Pancreas (tissue), 10 donors: ENCODE results near the gene FTCD. TPM values are rescaled to one million over a fixed set of nuclear protein-coding genes. Genes with fewer than 3 reads are reported as not detected.
A peak's percentile ranks its signal among the peaks of the same experiment; 100 is the strongest.

ENCODE experiments used
- ATAC-seq, 4 donors: fragments of 200-7000 bp; cut with Tn5 transposase; one replicate each; pipeline versions ENCODE4 v1.8.0 to v1.9.1; 2020; ENCODE audit warnings: mild to moderate bottlenecking in 4 of 4, moderate library complexity in 4 of 4
- DNase-seq, 6 donors: peaks; one replicate each; pipeline ENCODE4 v3.0.0-alpha.2; 2020
- FAIRE-seq: peaks from 2 replicates; lab custom pipeline; 2012; peaks lifted over from hg19 to GRCh38; lab: Jason Lieb, UNC
- H3K27ac ChIP-seq, 4 donors: fragments of 200-600 bp; sonication (generic); 1 replicate in 3 of 4; 2 replicates in 1 of 4; pipeline versions ENCODE4 v1.5.0 to v1.8.0; 2020
- H3K27me3 ChIP-seq, 4 donors: fragments of 200-600 bp; one replicate each; pipeline ENCODE4 v1.8.0; 2021
- H3K36me3 ChIP-seq, 3 donors: fragments of 200-600 bp; sonication (generic) in 1 of 3; one replicate each; pipeline versions ENCODE4 v1.5.0 to v1.8.0; 2020 to 2021
- H3K4me1 ChIP-seq, 3 donors: fragments of 200-600 bp; one replicate each; pipeline ENCODE4 v1.8.0; 2021
- H3K4me3 ChIP-seq, 4 donors: fragments of 200-600 bp; sonication (generic) in 2 of 4; one replicate each; pipeline versions ENCODE4 v1.5.0 to v1.8.0; 2020 to 2021
- H3K9me3 ChIP-seq, 4 donors: fragments of 200-600 bp; one replicate each; pipeline ENCODE4 v1.8.0; 2021
- CTCF ChIP-seq, 4 donors: fragments of 200-600 bp; sonication (generic) in 3 of 4; IDR thresholded peaks; one replicate each; pipeline versions ENCODE4 v1.5.0 to v1.8.0; 2021; ENCODE audit warnings: antibody characterized with exemption in 4 of 4
- WGBS, 2 donors: extraction: QIAGEN DNeasy Blood & Tissue Kit; methylation state at CpG; one replicate each; pipeline ENCODE4 v1.1.7; 2013; 5-methylcytosine and 5-hydroxymethylcytosine counted together
- intact Hi-C, 3 donors: fragments of 100-400 bp; cut with DNase I; formaldehyde crosslinking; loops; one replicate each; pipeline versions ENCODE4 v1.11.1 to v1.14.2; 2022
- polyA plus RNA-seq, 2 donors: library from polyadenylated mRNA; stranded (reverse); fragments of 200-250 nt; gene quantifications; one replicate each; pipeline ENCODE4 v1.2.3, GENCODE V29; 2013
- total RNA-seq, 6 donors: library from RNA; stranded (reverse); fragmentation: NEBNext Ultra II Directional in 4 of 6; extraction: Animal tissue kit (Norgen Biotek cat#: 25700) in 4 of 6; gene quantifications; one replicate each; pipeline versions ENCODE4 v1.2.1 to v1.2.4, GENCODE V29; 2021 to 2023
- donor health status: healthy with polysubstance abuse.
- donor health status: DM: no; HTN: no; CAD: no; lungs with moderate emphysema.
- donor health status: DM: no; HTN: no; CAD: no.
- donor health status: control.
- donor health status: control.
- donor health status: Bipolar disorder and iron deficiency.
- donor health status: DM: yes; HTN: yes; CAD: no.
- donor health status: DM: no; HTN: no; CAD: no.
- donor health status: DM: no; HTN: no; CAD: no.
- donor health status: DM: yes; HTN: yes; CAD: no.

Gene FTCD
- total and polyA plus RNA-seq, 8 donors, result 0.31 to 14.0 (median 0.54) TPM

- FAIRE-seq, result no peak
- no peak for ATAC-seq
- DNase-seq, result peak in 3 of 6 donors; percentile 6 to 49 (median 37)
- no peak overlapping the region for H3K4me3 ChIP-seq
- no peaks in the 10 kb centered on the region for H3K36me3 ChIP-seq
- intact Hi-C loops, result no loop called here
- H3K4me1 ChIP-seq, result no peaks in the 10 kb centered on the region
- H3K9me3 ChIP-seq, result no peaks in the 10 kb centered on the region
- 77 to 83% methylated on average over 39 to 40 of the region's 40 CpGs for WGBS, 2 donors
- H3K27ac ChIP-seq, result no peak overlapping the region
- TF ChIP-seq CTCF (IDR thresholded peaks at IDR 0.05), result no peak
- H3K27me3 ChIP-seq, result no peaks in the 10 kb centered on the region
Measured at GRCh38 chr21:46127239-46128105, 27.9 kb downstream of the FTCD start.

- Histone ChIP-seq H3K9me3 (no peaks in the 10 kb centered on the region), H3K27me3 (no peaks in the 10 kb centered on the region), H3K4me1 (no peaks in the 10 kb centered on the region), H3K4me3 (no peak overlapping the region), H3K36me3 (no peaks in the 10 kb centered on the region), H3K27ac (no peak overlapping the region)
- FAIRE-seq (no peak), ATAC-seq (no peak), DNase-seq (peak in 4 of 6 donors; percentile 10 to 53 (median 30))
- no peak for TF ChIP-seq CTCF (IDR thresholded peaks at IDR 0.05)
- intact Hi-C loops, result no loop called here
- WGBS, 2 donors, result 59 to 71% methylated on average over 32 of the region's 32 CpGs
Measured at GRCh38 chr21:46126309-46127238, 28.8 kb downstream of the FTCD start.

- no peak for TF ChIP-seq CTCF (IDR thresholded peaks at IDR 0.05)
- intact Hi-C loops, result no loop called here
- ATAC-seq (no peak), FAIRE-seq (no peak), DNase-seq (peak in 3 of 6 donors; percentile 9 to 49 (median 40))
- no peaks in the 10 kb centered on the region for H3K27me3 ChIP-seq
- no peak overlapping the region for H3K27ac ChIP-seq
- WGBS, 2 donors, result 70 to 81% methylated on average over 47 of the region's 47 CpGs
- H3K36me3 ChIP-seq, result no peaks in the 10 kb centered on the region
- H3K4me1 ChIP-seq, result no peaks in the 10 kb centered on the region
- H3K9me3 ChIP-seq, result no peaks in the 10 kb centered on the region
- no peak overlapping the region for H3K4me3 ChIP-seq
Measured at GRCh38 chr21:46125846-46126301, 29.5 kb downstream of the FTCD start.

- no peak for TF ChIP-seq CTCF (IDR thresholded peaks at IDR 0.05)
- intact Hi-C loops, result no loop called here
- H3K27me3 ChIP-seq, result no peaks in the 10 kb centered on the region
- DNase-seq (peak in 3 of 6 donors; percentile 12 to 52 (median 48)), ATAC-seq (no peak), FAIRE-seq (no peak)
- H3K36me3 ChIP-seq, result no peaks in the 10 kb centered on the region
- H3K9me3 ChIP-seq, result no peaks in the 10 kb centered on the region
- no peak overlapping the region for H3K27ac ChIP-seq
- no peak overlapping the region for H3K4me3 ChIP-seq
- 80 to 84% methylated on average over 49 of the region's 49 CpGs for WGBS, 2 donors
- H3K4me1 ChIP-seq, result no peaks in the 10 kb centered on the region
Measured at GRCh38 chr21:46124926-46125845, 30.2 kb downstream of the FTCD start.
